Measurements from ENCODE around the gene BRPF3. TPM values are rescaled to one million over a fixed set of nuclear protein-coding genes. Genes with fewer than 3 reads are reported as not detected.

The BRPF3 gene
- total RNA-seq (10 to 100 TPM; 30.8 to 42.7 (median 33.0) TPM), polyA plus RNA-seq (1 to 10 TPM; 2.4 to 7.5 (median 3.2) TPM)
- long read RNA-seq, donor 1, full-length matches to known transcripts, result 1 of 1 reads
- long read RNA-seq, donor 1, partial matches to known transcripts, result 0 of 1 reads
- long read RNA-seq, donor 1, other reads (novel, unspliced or antisense), result 0 of 1 reads
- long read RNA-seq, donor 2, full-length matches to known transcripts, result 1 of 1 reads
- long read RNA-seq, donor 2, partial matches to known transcripts, result 0 of 1 reads
- long read RNA-seq, donor 2, other reads (novel, unspliced or antisense), result 0 of 1 reads

GRCh38 chr6:36196113-36196879, at the start of gene BRPF3:
Gene BRPF3 (plus strand): TSS chr6:36196744. CDS start chr6:36200323, 3,579 bp downstream.
- DNase-seq, result peak; percentile 97
- intact Hi-C loops (cut with DNase I; ENCODE audit: low total_unique reads), result loop anchor here (5.0 kb wide), 1 partner anchor 164 kb away; no protein-coding TSS in a partner anchor
- WGBS, 5 donors, result 0 to 1% (median 1%) methylated on average over 25 to 77 of the region's 79 CpGs
- TF ChIP-seq CTCF (IDR thresholded peaks at IDR 0.05 in 8 of 11, conservative IDR thresholded peaks at IDR 0.05 in 3 of 11), result peak in 9 of 11 experiments; percentile 27 to 88 (median 79)
- TF ChIP-seq POLR2A (IDR thresholded peaks at IDR 0.05), result no peak
- peak; percentile 44 to 76 (median 56) for TF ChIP-seq POLR2AphosphoS5 (IDR thresholded peaks at IDR 0.05)
- peak within 1 kb of the TSS; percentile 91 to 99 (median 96) for H3K27ac ChIP-seq
- H3K4me1 ChIP-seq, result peaks cover 11 to 46% (median 30%) of the 10 kb centered on the region in 6 donors
- no peaks in the 10 kb centered on the region for H3K27me3 ChIP-seq (replicated peaks in 1 of 7)
- H3K9me3 ChIP-seq, result no peaks in the 10 kb centered on the region
- H3K4me3 ChIP-seq, result peak within 1 kb of the TSS; percentile 49 to 86 (median 62)
- peaks cover 0 to 16% (median 14%) of the 10 kb centered on the region in 6 donors for H3K36me3 ChIP-seq

GRCh38 chr6:36147294-36147693, 49.2 kb upstream of the BRPF3 start:
- H3K27ac ChIP-seq, result peak overlapping the region in 6 of 8 donors; percentile 31 to 83 (median 48)
- no peak for DNase-seq
- H3K9me3 ChIP-seq, result peaks cover 0 to 13% (median 9%) of the 10 kb centered on the region in 8 donors
- H3K4me3 ChIP-seq, result no peak overlapping the region
- 80 to 97% (median 92%) methylated on average over 3 of the region's 3 CpGs for WGBS, 5 donors
- intact Hi-C loops (cut with DNase I; ENCODE audit: low total_unique reads), result no loop called here
- H3K27me3 ChIP-seq (replicated peaks in 1 of 7), result no peaks in the 10 kb centered on the region
- TF ChIP-seq POLR2AphosphoS5 (IDR thresholded peaks at IDR 0.05) (no peak), POLR2A (IDR thresholded peaks at IDR 0.05) (no peak), CTCF (IDR thresholded peaks at IDR 0.05 in 8 of 11, conservative IDR thresholded peaks at IDR 0.05 in 3 of 11) (no peak)
- H3K36me3 ChIP-seq, result peaks cover 0 to under 1% (median 0%) of the 10 kb centered on the region in 6 donors
- peaks cover 0 to 46% (median 9%) of the 10 kb centered on the region in 6 donors for H3K4me1 ChIP-seq

GRCh38 chr6:36149476-36149875, 47.1 kb upstream of the BRPF3 start:
- intact Hi-C loops (cut with DNase I; ENCODE audit: low total_unique reads), result no loop called here
- DNase-seq, result no peak
- TF ChIP-seq CTCF (IDR thresholded peaks at IDR 0.05 in 8 of 11, conservative IDR thresholded peaks at IDR 0.05 in 3 of 11) (no peak), POLR2AphosphoS5 (IDR thresholded peaks at IDR 0.05) (no peak), POLR2A (IDR thresholded peaks at IDR 0.05) (no peak)
- H3K27me3 ChIP-seq (replicated peaks in 1 of 7), result no peaks in the 10 kb centered on the region
- no peak overlapping the region for H3K4me3 ChIP-seq
- H3K36me3 ChIP-seq, result no peaks in the 10 kb centered on the region
- H3K9me3 ChIP-seq, result peaks cover 0 to 13% (median 9%) of the 10 kb centered on the region in 8 donors
- peaks cover 0 to 32% (median 9%) of the 10 kb centered on the region in 6 donors for H3K4me1 ChIP-seq
- H3K27ac ChIP-seq, result peak overlapping the region in 3 of 8 donors; percentile 16 to 37 (median 27)

- no peaks in the 10 kb centered on the region for H3K36me3 ChIP-seq
- intact Hi-C loops (cut with DNase I; ENCODE audit: low total_unique reads), result no loop called here
- H3K4me1 ChIP-seq, result peaks cover 0 to 32% (median 9%) of the 10 kb centered on the region in 6 donors
- H3K27me3 ChIP-seq (replicated peaks in 1 of 7), result no peaks in the 10 kb centered on the region
- peaks cover 0 to 14% (median 9%) of the 10 kb centered on the region in 8 donors for H3K9me3 ChIP-seq
- DNase-seq, result no peak
- H3K4me3 ChIP-seq, result no peak overlapping the region
- peak overlapping the region in 5 of 8 donors; percentile 10 to 37 (median 29) for H3K27ac ChIP-seq
- TF ChIP-seq CTCF (IDR thresholded peaks at IDR 0.05 in 8 of 11, conservative IDR thresholded peaks at IDR 0.05 in 3 of 11), result no peak
- WGBS, 5 donors, result 50 to 67% (median 54%) methylated on average over 3 of the region's 3 CpGs
These were observed 46.3 kb upstream of the BRPF3 start for GRCh38 chr6:36150283-36150682.
